GM12874 (cell line): ENCODE measurements around the gene TAOK2.

Experiments
- TF ChIP-seq, protein P1 (sequence below): IDR thresholded peaks from 2 replicates; pipeline ENCODE4 v1.5.1; 2011; ENCODE audit warnings: low read depth, mild to moderate bottlenecking, control low read depth, low read length, moderate library complexity; ENCODE audit not compliant: insufficient read depth

The TAOK2 gene

DNA sequence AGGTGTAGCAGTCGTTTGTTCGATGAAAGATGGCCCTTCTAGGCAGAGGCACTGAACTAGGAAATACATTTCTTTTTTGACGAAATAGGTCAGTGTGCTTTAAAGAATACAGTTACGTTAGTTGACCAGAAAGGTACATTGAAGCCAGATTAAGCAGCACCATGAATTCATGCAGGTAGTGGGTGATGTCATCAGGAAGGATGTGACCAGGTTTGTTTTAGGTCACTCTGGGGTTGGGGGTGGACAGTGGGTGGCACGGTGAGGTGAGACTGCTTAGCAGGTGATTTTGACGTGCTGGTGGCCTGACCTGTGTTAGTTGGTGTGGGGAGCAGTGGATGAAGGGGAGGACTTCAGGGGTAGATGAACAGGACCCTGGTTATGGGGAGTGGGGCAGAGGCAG lies 25.9 kb downstream of the TAOK2 start:
- TF ChIP-seq, protein P1, sequence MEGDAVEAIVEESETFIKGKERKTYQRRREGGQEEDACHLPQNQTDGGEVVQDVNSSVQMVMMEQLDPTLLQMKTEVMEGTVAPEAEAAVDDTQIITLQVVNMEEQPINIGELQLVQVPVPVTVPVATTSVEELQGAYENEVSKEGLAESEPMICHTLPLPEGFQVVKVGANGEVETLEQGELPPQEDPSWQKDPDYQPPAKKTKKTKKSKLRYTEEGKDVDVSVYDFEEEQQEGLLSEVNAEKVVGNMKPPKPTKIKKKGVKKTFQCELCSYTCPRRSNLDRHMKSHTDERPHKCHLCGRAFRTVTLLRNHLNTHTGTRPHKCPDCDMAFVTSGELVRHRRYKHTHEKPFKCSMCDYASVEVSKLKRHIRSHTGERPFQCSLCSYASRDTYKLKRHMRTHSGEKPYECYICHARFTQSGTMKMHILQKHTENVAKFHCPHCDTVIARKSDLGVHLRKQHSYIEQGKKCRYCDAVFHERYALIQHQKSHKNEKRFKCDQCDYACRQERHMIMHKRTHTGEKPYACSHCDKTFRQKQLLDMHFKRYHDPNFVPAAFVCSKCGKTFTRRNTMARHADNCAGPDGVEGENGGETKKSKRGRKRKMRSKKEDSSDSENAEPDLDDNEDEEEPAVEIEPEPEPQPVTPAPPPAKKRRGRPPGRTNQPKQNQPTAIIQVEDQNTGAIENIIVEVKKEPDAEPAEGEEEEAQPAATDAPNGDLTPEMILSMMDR, result no peak

DNA sequence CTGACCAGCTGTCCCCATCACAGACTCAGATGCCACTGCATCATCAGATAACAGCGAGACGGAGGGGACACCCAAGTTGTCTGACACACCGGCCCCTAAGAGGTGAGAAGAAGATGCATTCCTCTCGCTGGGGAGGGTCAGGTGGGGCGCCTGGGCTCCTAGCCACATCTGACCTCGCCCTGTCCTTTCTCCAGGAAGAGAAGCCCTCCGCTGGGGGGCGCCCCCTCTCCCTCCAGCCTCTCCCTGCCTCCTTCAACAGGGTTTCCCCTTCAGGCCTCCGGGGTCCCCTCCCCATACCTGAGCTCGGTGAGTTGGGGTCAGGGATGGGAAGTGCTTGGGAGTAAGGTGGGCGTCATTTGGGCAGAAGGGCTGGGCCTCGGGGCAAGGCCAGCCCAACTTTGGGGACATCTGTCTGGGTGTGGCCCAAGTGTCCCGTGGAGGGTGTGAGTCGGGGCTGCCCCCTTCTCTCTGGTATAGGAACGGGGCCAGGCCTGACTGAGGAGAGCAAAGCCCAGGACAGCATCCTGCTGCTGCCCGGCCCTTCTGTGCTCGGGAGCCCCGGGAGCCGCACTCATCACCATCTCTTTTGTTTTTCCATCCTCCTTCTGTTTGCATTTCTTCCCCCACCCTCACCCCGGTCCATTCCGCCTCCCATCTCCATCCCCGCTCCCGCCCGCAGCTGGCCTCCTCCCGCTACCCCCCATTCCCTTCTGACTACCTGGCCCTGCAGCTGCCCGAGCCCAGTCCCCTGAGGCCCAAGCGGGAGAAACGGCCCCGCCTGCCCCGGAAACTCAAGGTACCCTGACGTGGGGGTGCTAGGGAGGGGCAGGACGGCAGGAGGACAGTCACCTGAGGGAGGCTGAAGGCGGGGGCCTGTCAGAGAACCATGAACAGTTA lies 27.3 kb downstream of the TAOK2 start:
- TF ChIP-seq, protein P1, result no peak

DNA sequence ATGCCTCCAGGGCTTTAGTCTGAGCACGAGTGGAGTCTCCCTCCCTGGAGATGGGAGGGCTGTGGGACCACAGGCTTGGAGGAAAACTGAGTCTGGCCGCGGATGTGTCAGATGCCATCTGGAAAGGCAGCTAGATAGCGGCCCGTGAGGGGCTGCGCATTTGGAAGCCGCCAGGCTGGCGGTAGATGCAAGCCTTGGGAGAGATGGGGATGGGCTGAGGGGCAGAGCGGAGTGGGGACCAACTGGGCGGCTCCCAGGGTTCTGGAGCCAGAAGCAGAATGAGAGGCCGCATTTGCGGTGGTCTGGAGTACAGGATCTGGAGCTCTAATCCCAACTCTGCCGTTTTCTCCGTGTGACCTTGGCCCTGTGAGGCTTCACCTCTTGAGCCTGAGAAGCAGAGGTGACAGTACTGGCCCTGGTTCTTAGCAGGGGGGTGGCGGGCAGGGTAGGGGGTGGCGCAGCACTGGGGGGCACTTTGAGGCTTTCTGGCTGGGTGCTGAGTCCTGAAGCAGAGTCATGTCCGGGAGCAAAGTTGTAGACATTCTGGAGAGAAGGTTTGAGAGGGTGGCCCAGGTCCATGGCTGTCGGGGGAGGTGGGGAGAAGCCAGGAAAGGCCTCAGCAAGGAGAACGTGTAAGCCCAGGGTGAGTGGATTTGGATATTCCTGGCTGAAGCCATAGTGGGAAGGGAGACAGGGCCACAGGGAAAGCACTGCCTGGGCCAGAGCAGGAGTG lies 29.1 kb downstream of the TAOK2 start:
- TF ChIP-seq, protein P1, result no peak

DNA sequence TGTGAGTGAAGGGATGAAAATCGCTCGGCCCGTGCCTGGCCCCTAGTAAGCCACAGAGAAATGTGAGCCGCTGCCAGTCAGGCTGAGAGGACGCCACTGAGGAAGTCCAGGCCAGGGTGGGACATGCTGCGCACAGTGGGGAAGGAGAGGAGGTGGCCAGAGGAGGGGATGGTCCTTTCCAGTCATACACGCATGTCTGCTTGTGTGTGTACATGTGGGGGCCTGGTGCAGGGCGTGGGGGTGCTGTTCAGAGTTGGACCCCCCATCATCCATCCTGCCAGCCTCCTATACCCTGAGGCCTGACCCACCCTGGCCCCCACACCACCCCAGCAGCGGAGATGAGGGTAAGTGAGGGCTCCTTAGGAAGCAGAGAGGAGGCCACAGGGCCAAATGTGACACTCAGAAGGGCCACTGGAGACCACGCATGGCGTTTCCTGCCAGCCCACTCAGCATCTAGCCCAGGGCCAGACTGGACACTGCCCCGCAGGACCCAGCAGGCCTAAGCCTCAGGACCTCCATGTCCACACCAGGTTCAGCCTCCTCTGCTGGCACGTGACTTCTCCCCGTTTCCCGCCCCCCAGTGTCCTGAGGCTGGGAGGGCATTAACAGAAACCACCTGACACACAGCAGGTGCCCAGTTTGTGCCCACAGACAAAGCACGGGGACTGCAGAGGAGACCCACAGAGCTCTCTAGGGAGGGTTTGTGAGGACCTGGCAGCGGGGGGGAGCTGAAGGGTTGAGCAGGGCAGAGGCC lies 30.2 kb downstream of the TAOK2 start:
- TF ChIP-seq, protein P1, result no peak

DNA sequence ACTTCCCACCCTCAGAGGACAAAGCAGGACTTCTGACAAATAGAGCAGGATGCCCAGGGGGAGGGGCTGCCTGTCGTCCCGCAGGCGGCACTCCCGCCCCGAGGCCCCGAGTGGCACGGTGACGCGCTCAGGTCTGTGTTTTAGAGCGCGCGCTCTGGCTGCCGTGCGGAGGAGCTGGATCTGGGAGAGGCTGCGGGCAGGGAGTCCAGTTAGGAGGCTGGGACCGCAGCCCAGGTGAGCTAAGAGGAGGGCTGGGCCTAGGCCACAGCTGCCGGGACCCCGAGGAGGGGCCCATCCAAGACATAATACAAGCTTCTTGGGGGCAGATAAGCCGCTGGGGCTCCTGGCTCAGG lies 30.7 kb downstream of the TAOK2 start:
- TF ChIP-seq, protein P1, result no peak

DNA sequence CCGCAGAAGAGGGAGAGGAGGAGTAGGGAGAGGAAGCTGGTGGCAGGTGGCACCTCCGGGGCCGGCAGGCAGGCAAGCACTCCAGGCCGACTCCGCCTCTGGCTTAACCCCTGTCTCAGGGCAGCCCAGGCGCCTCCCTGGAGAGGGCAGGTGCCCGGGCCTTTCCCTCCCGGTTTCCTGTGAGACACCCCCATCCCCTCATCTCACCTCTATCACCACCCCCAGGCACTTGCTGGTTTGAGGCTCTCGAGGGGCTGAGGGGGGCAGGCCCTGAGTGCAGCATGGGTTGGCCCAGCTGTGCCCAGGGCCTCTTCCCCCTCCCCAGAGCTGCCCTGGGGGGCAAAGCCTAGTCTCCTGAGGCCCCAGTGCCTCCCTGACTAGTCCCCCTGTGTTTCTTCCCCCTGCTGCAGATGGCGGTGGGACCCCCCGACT lies 31.2 kb downstream of the TAOK2 start:
- TF ChIP-seq, protein P1, result no peak
